Measurements from ENCODE around the gene CNTNAP4.

- TF ChIP-seq BHLHE40 (IDR thresholded peaks at IDR 0.05; ENCODE audit: borderline replicate concordance) (no peak), PKNOX1 (IDR thresholded peaks at IDR 0.05) (no peak), TARDBP (IDR thresholded peaks at IDR 0.05) (no peak)
Observed at GRCh38 chr16:76444832-76445231, 167.6 kb downstream of the CNTNAP4 start.
